AG04450 (cell line): Measurements from ENCODE around the gene MACROD2. TPM values are rescaled to one million over a fixed set of nuclear protein-coding genes. Genes with fewer than 3 reads are reported as not detected.

Experiments used
- CTCF ChIA-PET: fragments of 300-600, 350-600 bp; formaldehyde crosslinking; extraction: SDS; loops from one replicate; lab custom pipeline; 2022; ENCODE audit warnings: antibody characterized with exemption, inconsistent platforms; lab: Charles Lee
- POLR2A ChIA-PET: fragments of 350-600 bp; formaldehyde crosslinking; extraction: SDS; loops from one replicate; lab custom pipeline; 2021; ENCODE audit warnings: antibody characterized with exemption, inconsistent platforms; lab: Yijun Ruan, JAX
- DNase-seq: peaks from one replicate; pipeline ENCODE4 v3.0.0-alpha.2; 2011; ENCODE audit warnings: low read depth, low spot score
- H3K27ac ChIP-seq: one replicate; pipeline ENCODE4 v1.5.1; 2012; ENCODE audit warnings: low read depth, low read length, control low read depth
- H3K27me3 ChIP-seq: one replicate; pipeline ENCODE4 v1.6.0; 2012; ENCODE audit warnings: low read length; ENCODE audit not compliant: control insufficient read depth, insufficient read depth
- H3K4me3 ChIP-seq: 2 replicates; pipeline ENCODE4 v1.5.1; 2011; ENCODE audit warnings: mild to moderate bottlenecking, low read depth, low read length, control low read depth
- H3K9me3 ChIP-seq: 2 replicates; pipeline ENCODE4 v1.5.1; 2012; ENCODE audit warnings: low read length; ENCODE audit not compliant: control insufficient read depth, insufficient read depth
- polyA plus RNA-seq: library from polyadenylated mRNA; depleted of rRNA; stranded (reverse); fragments of >200 nt; gene quantifications from 2 replicates; pipeline ENCODE4 v1.2.3, GENCODE V29; 2011
- TF ChIP-seq, protein P1 (sequence below): IDR thresholded peaks from 2 replicates; pipeline ENCODE4 v1.5.1; 2011; ENCODE audit warnings: low read depth, low read length, control low read depth, inconsistent platforms

The MACROD2 gene
- polyA plus RNA-seq, 1 experiment, result 0.02 TPM

DNA sequence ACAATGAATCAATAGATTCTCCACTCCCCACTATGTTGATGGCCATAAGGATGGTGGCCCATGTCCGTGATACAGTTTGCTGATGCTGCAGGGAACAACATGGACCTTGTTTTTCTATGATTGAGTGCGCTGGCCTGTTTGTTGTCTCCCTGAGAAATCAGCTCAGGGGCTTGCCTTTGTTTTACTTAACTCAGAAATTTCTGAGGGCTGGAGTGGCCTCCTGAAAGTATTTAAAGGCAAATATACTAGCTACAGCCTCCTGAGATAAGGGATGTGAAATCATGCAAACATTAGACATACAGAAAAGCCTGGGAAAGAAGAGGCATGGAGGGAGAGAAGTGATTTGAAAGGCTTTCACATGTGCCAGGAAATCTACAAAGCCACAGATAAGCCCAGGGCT lies 512.4 kb downstream of the MACROD2 start:
- no peak overlapping the region for H3K4me3 ChIP-seq
- H3K27me3 ChIP-seq, result no peaks in the 10 kb centered on the region
- POLR2A ChIA-PET, result no interaction called here
- CTCF ChIA-PET, result no interaction called here
- no peak overlapping the region for H3K27ac ChIP-seq
- no peak for DNase-seq
- no peaks in the 10 kb centered on the region for H3K9me3 ChIP-seq
- TF ChIP-seq, protein P1, sequence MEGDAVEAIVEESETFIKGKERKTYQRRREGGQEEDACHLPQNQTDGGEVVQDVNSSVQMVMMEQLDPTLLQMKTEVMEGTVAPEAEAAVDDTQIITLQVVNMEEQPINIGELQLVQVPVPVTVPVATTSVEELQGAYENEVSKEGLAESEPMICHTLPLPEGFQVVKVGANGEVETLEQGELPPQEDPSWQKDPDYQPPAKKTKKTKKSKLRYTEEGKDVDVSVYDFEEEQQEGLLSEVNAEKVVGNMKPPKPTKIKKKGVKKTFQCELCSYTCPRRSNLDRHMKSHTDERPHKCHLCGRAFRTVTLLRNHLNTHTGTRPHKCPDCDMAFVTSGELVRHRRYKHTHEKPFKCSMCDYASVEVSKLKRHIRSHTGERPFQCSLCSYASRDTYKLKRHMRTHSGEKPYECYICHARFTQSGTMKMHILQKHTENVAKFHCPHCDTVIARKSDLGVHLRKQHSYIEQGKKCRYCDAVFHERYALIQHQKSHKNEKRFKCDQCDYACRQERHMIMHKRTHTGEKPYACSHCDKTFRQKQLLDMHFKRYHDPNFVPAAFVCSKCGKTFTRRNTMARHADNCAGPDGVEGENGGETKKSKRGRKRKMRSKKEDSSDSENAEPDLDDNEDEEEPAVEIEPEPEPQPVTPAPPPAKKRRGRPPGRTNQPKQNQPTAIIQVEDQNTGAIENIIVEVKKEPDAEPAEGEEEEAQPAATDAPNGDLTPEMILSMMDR, result no peak

DNA sequence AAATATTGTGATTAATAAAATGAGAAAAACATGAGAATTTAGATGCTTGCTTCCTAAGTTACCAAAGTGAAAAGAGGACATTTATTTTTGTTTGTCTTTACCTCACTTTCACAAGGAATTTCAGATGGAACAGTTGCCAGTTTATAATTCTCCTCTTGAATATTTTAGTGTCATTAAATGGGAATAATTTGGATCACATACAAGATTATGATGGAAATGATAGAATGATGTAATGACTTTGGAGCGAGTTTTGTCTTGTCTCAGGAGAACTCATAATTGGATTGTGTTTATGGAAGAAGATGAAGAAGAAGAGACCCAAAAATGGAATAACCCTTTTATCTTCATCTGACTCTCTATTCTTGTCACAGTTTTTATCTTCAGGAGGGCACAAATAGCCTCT lies 515.0 kb downstream of the MACROD2 start:
- TF ChIP-seq, protein P1, result no peak
- no peaks in the 10 kb centered on the region for H3K9me3 ChIP-seq
- H3K4me3 ChIP-seq, result no peak overlapping the region
- no peaks in the 10 kb centered on the region for H3K27me3 ChIP-seq
- POLR2A ChIA-PET, result no interaction called here
- no peak overlapping the region for H3K27ac ChIP-seq
- CTCF ChIA-PET, result no interaction called here
- DNase-seq, result no peak

DNA sequence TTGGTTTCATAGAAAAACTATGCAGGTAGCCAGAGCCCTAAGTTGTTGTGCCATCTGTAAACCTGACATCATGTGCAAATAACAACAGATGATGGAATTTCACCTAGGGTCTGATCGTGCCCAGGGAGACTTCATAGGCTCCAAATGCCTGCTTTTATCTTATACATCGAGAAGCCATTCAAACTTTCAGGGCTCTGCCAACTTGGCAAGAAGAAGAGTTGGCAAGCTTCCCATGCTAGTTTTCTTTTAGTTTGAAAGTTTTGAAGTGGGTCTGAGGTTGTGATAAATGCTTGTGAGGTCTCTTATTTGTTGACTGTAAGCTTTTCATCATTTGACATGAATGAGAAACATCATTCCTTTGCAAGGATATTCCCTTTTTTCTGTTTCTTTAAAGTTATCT lies 517.5 kb downstream of the MACROD2 start:
- Histone ChIP-seq H3K9me3 (no peaks in the 10 kb centered on the region), H3K27ac (no peak overlapping the region), H3K4me3 (no peak overlapping the region), H3K27me3 (no peaks in the 10 kb centered on the region)
- DNase-seq, result no peak
- POLR2A ChIA-PET, result no interaction called here
- CTCF ChIA-PET, result no interaction called here
- TF ChIP-seq, protein P1, result no peak

DNA sequence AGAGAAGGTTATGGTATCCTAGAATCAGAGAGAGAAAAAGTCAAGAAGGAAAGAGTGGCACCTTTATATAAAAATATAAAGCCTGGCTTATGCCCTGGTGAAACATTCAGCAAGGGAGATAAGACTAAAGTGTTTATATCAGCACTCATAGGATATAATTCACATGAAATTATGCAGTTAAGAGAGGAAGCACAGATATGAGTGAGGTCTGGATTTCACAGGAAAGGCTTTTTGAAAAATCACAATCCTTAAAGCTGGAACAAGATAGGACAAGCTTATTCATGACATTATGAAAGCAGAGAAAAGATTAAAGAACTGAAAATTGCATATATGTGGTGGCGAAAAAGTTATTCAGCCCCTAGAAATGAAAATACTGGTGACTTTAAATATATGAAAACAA lies 523.3 kb downstream of the MACROD2 start:
- CTCF ChIA-PET, result no interaction called here
- POLR2A ChIA-PET, result no interaction called here
- H3K27ac ChIP-seq, result no peak overlapping the region
- H3K4me3 ChIP-seq, result no peak overlapping the region
- H3K9me3 ChIP-seq, result no peaks in the 10 kb centered on the region
- H3K27me3 ChIP-seq, result no peaks in the 10 kb centered on the region
- TF ChIP-seq, protein P1, result no peak
- DNase-seq, result no peak

DNA sequence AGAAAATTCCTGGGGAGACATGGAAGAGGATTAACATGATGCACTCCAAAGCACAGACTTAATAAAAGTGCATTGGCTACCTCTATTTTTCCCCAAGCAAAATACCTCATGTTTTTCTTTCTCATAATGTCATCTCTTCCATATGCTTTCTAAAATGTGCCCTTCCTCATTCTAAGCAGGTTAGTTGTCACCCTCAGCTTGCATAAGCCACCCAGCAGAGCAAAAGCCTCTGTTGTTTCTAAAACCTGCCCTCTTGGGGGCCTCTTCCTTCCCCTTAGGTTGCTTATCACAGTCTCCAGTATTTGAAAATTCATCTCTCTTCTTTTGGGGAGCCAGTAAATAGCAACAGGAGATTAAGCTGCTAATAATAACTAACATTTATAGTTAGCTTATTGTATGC lies 525.7 kb downstream of the MACROD2 start:
- Histone ChIP-seq H3K27me3 (no peaks in the 10 kb centered on the region), H3K4me3 (no peak overlapping the region), H3K9me3 (no peaks in the 10 kb centered on the region), H3K27ac (no peak overlapping the region)
- POLR2A ChIA-PET, result no interaction called here
- DNase-seq, result no peak
- TF ChIP-seq, protein P1, result no peak
- CTCF ChIA-PET, result no interaction called here
